Subcutaneous abdominal adipose tissue (tissue), 5 donors: ENCODE results near the gene LRRC27.

Experiments
- H3K27ac ChIP-seq: one replicate; pipeline ENCODE4 v1.7.0; 2013; ENCODE audit warnings: low read depth, mild to moderate bottlenecking, inconsistent platforms, low read length, moderate library complexity
- H3K27me3 ChIP-seq, 5 donors: one replicate each; pipeline ENCODE4 v1.7.0; 2013; ENCODE audit warnings: low read length in 5 of 5, inconsistent platforms in 1 of 5; ENCODE audit not compliant: control insufficient read depth in 5 of 5, insufficient read depth in 4 of 5
- H3K36me3 ChIP-seq, 5 donors: one replicate each; pipeline ENCODE4 v1.7.0; 2013; ENCODE audit warnings: low read length in 5 of 5; ENCODE audit not compliant: control insufficient read depth in 5 of 5, insufficient read depth in 5 of 5
- H3K4me1 ChIP-seq, 5 donors: one replicate each; pipeline ENCODE4 v1.7.0; 2013; ENCODE audit warnings: low read length in 5 of 5, mild to moderate bottlenecking in 3 of 5, moderate library complexity in 1 of 5; ENCODE audit not compliant: control insufficient read depth in 5 of 5, insufficient read depth in 5 of 5
- H3K4me3 ChIP-seq, 5 donors: one replicate each; pipeline ENCODE4 v1.7.0; 2013; ENCODE audit warnings: low read length in 5 of 5, low read depth in 1 of 5
- H3K9ac ChIP-seq, 5 donors: one replicate each; pipeline ENCODE4 v1.7.0; 2013; ENCODE audit warnings: low read length in 5 of 5, mild to moderate bottlenecking in 4 of 5, moderate library complexity in 3 of 5
- H3K9me3 ChIP-seq, 5 donors: one replicate each; pipeline ENCODE4 v1.7.0; 2013; ENCODE audit warnings: low read length in 5 of 5; ENCODE audit not compliant: control insufficient read depth in 5 of 5
- donor health status: healthy.
- donor health status: healthy.
- donor health status: healthy.
- donor health status: healthy.
- donor health status: healthy.

LRRC27 gene

DNA sequence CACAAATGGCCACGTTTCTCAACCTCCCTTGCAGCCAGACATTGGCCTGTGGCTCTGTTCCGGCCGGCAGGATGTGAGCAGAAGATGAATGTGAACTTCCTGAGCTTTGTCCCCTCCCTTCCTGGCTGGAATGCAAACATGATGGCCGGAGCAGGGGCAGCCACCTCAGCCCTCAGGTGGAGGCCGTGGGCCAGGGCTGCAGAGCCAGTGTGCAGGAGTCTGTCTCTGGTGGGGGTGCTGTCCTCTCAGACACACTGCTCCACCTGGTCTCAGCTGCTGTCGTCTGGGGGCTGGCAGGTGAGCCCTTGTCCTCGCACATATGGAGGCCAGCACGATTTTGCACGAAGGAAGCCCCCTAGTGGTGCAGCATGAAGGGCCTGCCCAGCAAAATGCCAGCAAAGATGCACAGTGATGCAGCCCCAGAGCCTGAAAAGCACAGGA lies 39.7 kb downstream of the LRRC27 start:
- peaks cover 0 to 7% (median 3%) of the 10 kb centered on the region in 5 donors for H3K4me1 ChIP-seq
- peaks cover 2 to 10% (median 5%) of the 10 kb centered on the region in 5 donors for H3K36me3 ChIP-seq

DNA sequence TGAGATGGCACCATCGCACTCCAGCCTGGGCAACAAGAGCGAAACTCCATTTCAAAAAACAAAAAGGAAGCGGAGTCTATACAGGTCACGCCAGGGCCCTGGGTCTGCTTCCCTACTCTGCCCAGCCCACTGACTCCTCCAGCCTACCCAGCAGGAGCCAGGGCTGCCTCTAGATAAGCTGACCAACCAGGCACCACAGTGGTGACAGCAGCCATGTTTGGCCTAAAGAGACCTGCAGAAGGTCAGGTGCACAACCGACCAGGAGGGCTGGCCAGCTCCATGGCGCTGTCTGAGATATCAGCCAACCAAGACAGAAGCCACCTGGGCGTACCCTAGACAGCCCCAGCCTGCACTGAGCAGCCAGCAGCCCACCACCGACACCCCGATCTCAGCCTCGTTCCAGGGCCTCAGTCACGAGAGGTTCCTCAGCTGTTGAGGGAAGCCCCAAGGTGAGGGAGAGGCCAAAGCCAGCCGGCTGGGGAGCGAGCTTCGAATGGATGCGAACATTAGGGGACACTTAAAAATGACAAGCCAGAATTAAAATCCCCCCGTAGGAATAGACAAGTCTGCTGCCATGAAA lies 40.6 kb downstream of the LRRC27 start:
- peaks cover 0 to 7% (median 3%) of the 10 kb centered on the region in 5 donors for H3K4me1 ChIP-seq
- no peak overlapping the region for H3K4me3 ChIP-seq
- peaks cover 0 to 4% (median 0%) of the 10 kb centered on the region in 5 donors for H3K9me3 ChIP-seq
- peaks cover 0 to 3% (median under 1%) of the 10 kb centered on the region in 5 donors for H3K36me3 ChIP-seq
- H3K27ac ChIP-seq, result no peak overlapping the region
- H3K27me3 ChIP-seq, result no peaks in the 10 kb centered on the region
- H3K9ac ChIP-seq, result no peak overlapping the region

More for the DNA sequence above, 39.7 kb downstream of the LRRC27 start:
- Histone ChIP-seq H3K27me3 (no peaks in the 10 kb centered on the region), H3K9ac (no peak overlapping the region), H3K9me3 (peaks cover 0 to 4% (median 0%) of the 10 kb centered on the region in 5 donors), H3K4me3 (no peak overlapping the region), H3K27ac (no peak overlapping the region)

DNA sequence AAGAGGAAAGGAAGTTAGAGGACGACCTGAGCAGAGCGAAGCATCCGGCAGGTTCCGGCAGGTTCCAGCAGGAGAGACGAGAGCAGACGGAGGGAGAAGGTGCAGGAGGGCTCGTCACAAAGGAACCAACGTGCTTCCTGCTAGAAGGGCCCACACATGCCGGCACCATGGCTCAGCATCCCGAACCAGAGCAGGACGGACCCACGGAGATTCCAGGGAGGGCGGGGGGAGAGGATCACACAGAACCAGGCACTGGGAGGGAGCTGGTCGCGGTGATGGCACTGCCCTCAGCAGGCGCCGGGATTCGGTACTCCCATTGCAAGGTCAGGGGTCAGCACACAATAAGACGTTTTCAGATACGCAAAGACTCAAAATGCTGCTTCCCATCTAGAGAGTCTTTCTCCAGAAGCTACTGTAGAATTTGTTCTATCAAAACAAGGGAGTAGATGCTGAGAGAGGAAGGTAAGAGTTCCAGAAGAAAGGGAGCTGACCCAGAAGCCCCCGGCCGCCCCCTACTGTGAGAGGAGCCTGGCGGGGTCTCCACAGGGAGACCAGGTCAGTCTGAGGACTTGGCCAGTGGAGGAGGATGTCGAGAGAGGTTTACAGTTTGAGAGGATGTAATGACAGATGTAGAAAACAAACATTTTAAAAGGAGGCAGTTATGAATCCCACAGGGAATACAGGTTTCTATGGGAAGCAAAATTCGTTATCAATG lies 41.4 kb downstream of the LRRC27 start:
- H3K36me3 ChIP-seq, result peaks cover 0 to 2% (median 0%) of the 10 kb centered on the region in 5 donors
- H3K4me1 ChIP-seq, result peaks cover 0 to 7% (median 3%) of the 10 kb centered on the region in 5 donors

DNA sequence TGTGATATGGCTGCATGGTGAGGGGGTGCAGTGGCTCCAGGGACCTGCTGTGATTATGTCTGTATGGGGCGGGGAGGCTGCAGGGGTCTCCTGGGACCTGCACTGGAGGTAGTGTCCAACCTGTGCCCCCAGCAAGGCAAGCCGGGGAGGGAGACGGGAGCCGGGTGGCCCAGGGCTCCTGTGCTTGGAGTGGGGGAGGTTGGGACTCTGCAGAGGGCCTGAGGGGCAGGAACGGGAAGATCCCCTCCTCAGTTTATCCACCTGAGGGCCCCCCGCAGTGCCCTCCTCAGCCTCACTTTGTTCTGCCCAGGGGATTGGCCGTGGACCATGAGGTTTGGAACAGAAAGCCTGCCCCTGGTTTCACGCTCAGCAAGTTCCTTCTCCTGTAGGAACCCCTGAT lies 42.2 kb downstream of the LRRC27 start:
- H3K9me3 ChIP-seq, result peaks cover 0 to 4% (median 0%) of the 10 kb centered on the region in 5 donors
- no peak overlapping the region for H3K9ac ChIP-seq
- peaks cover 0 to 7% (median 3%) of the 10 kb centered on the region in 5 donors for H3K4me1 ChIP-seq
- peaks cover 0 to 2% (median 0%) of the 10 kb centered on the region in 5 donors for H3K36me3 ChIP-seq
- H3K4me3 ChIP-seq, result no peak overlapping the region
- no peak overlapping the region for H3K27ac ChIP-seq
- H3K27me3 ChIP-seq, result no peaks in the 10 kb centered on the region

More for the DNA sequence above, 41.4 kb downstream of the LRRC27 start:
- H3K27me3 ChIP-seq, result no peaks in the 10 kb centered on the region
- H3K4me3 ChIP-seq, result no peak overlapping the region
- H3K9ac ChIP-seq, result no peak overlapping the region
- peaks cover 0 to 4% (median 0%) of the 10 kb centered on the region in 5 donors for H3K9me3 ChIP-seq
- H3K27ac ChIP-seq, result no peak overlapping the region

DNA sequence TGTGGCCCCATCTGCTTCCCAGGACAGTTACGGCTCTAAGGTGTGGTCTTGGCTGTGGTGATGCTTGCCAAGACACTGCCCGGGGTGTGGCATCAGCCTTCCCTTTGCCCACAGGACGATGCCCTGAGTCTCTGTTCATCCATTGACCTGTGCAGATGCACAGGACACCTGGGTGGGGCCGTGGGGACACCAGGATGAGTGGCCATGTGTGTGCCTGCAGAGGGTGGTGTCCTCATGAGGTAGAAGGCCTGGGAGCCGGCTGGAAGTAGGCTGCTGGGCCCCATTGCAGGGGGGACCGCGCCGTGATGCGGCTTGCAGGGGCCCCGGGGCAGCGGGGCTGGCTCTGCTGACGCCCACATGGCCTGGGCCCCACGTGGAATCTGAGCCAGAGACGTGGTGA lies 42.6 kb downstream of the LRRC27 start:
- Histone ChIP-seq H3K27ac (no peak overlapping the region), H3K27me3 (no peaks in the 10 kb centered on the region), H3K36me3 (peaks cover 0 to 2% (median 0%) of the 10 kb centered on the region in 5 donors), H3K4me1 (peaks cover 0 to 7% (median 3%) of the 10 kb centered on the region in 5 donors), H3K9ac (no peak overlapping the region), H3K9me3 (peaks cover 0 to 4% (median 0%) of the 10 kb centered on the region in 5 donors), H3K4me3 (no peak overlapping the region)

DNA sequence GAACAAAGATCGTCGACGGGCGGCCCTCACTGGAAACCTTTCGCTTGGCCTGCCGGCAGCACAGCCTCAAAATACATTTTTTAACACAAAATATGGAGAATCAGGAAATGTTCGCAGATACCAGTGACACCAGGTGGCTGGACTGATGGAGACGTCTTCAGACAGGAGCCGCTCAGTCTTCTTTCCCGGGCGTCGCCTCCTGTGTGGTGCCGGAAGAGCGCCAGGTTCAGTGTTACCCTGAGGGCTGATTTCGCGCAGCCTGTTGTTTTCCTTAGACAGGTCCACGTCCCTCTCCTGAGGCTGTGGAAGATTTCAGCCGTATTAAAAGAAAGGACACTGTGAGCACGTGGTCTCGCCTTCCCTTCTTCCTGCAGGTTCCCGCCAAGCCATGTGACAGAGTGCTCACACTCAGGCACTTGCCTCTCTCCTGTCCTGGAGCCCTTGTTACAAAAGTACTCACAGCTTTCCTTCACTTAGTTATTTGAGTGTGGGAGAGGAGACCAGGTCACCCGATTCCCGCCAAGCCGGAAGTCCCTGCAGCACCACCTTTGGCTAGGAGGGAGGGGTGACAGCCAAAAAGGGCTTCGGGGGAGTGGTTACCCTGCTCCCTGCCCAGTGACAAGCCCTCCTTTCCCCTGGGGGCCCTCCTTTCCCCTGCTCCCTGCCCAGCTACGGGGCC lies 43.3 kb downstream of the LRRC27 start:
- Histone ChIP-seq H3K9me3 (peaks cover 0 to 4% (median 0%) of the 10 kb centered on the region in 5 donors), H3K4me3 (no peak overlapping the region), H3K4me1 (peaks cover 0 to 7% (median 3%) of the 10 kb centered on the region in 5 donors), H3K9ac (no peak overlapping the region), H3K36me3 (peaks cover 0 to 2% (median 0%) of the 10 kb centered on the region in 5 donors), H3K27ac (no peak overlapping the region), H3K27me3 (no peaks in the 10 kb centered on the region)

DNA sequence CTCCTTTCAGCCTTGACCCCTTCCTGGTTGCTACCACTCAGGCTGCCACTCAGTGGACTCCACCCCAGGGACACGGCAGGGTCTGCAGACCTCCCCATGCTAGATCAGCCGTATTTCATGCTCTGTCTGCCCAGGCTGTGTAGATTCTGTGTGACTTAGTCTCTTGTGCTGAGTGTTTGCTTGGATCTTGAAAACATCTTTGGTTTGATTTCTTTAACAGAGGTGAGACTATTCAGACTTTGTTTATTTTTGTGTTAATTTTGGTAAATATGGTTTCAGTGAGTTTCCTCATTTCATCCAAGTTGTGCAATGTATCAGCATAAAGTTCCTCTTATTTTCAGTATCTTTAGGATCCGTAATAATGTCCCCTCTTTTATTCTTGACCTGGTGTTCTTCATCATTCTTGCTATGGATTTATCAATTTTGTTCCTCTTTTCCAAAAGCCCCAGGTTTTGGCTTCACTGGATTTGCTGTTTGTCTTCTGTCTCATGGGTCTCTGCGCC lies 43.9 kb downstream of the LRRC27 start:
- H3K27ac ChIP-seq, result no peak overlapping the region

DNA sequence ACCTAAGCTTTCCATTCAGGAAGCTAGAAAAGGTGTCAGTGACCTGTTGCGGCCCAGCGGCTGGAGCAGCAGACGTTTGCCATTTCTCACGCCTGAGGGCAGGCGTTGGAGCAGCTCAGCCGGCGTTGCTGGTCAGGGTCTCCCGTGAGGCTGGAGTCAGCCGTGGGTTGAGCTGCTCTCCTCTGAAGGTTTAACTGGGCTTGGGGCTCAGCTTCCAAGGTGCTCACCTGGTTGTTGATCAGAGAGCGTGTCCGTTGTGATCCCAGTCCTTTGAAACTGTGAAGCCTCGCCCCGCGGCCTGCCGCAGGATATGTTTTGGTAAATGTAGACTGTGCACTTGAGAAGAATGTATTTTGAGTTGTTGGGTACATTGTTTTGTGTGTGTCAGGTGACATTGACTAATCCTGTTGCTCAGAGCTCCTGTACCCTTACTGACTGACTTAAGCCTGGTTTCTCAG lies 44.4 kb downstream of the LRRC27 start:
- Histone ChIP-seq H3K27me3 (no peaks in the 10 kb centered on the region), H3K36me3 (peaks cover 0 to 2% (median 0%) of the 10 kb centered on the region in 5 donors), H3K27ac (no peak overlapping the region), H3K9me3 (peaks cover 0 to 4% (median 0%) of the 10 kb centered on the region in 5 donors), H3K4me1 (peaks cover 0 to 7% (median 3%) of the 10 kb centered on the region in 5 donors), H3K4me3 (no peak overlapping the region), H3K9ac (no peak overlapping the region)

More for the DNA sequence above, 43.9 kb downstream of the LRRC27 start:
- Histone ChIP-seq H3K27me3 (no peaks in the 10 kb centered on the region), H3K9ac (no peak overlapping the region), H3K36me3 (peaks cover 0 to 2% (median 0%) of the 10 kb centered on the region in 5 donors), H3K9me3 (peaks cover 0 to 4% (median 0%) of the 10 kb centered on the region in 5 donors), H3K4me3 (no peak overlapping the region), H3K4me1 (peaks cover 0 to 7% (median 3%) of the 10 kb centered on the region in 5 donors)

DNA sequence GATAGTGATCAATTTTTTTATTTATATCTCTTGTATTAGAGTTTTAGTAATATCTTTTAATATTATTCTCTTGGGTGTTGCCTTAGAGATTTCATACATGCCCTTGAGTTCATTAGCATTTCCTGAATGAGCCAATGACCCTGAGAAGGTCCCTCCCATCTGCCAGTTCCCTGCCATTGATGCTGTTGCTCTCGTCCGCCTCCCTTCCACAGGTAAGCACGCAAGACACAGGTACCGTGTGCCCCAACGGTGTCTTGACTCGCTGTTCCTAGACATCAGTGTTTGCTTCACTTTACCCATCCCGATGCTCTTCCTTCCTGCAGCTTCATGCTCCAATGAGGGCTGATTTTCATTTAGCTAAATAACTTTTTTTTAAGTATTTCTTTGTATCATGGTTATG lies 45.3 kb downstream of the LRRC27 start:
- Histone ChIP-seq H3K36me3 (peaks cover 0 to 2% (median 0%) of the 10 kb centered on the region in 5 donors), H3K4me3 (no peak overlapping the region), H3K27me3 (no peaks in the 10 kb centered on the region), H3K9me3 (peaks cover 0 to 5% (median 0%) of the 10 kb centered on the region in 5 donors), H3K27ac (no peak overlapping the region), H3K4me1 (peaks cover 0 to 7% (median 3%) of the 10 kb centered on the region in 5 donors), H3K9ac (no peak overlapping the region)
